Measurements from ENCODE around the gene ZNF532. TPM values are rescaled to one million over a fixed set of nuclear protein-coding genes. Genes with fewer than 3 reads are reported as not detected.

Gene ZNF532
- total RNA-seq, 4 donors from 2014 or later = 41.7 to 73.6 (median 53.3) TPM

DNA sequence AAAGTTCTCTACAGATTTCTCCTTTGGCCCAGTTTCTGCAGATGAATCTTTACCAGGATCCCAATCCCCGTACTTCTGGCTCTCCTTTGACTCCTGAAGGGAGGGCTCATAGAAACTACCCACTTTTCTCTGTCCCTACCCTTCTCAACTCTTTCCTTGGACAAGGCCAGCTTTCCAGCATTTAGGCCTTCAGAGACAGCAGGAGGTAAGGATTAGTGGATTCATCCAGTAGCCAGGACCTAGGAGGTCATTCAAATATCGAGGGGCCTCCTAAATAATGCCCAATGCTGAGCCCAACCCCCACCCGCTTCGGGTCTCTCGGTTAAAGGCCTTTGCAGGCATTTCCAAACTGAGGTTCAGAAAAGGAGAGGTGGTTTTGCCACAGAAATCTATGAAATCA, 4.8 kb upstream of the ZNF532 start:
- no peak for TF ChIP-seq CTCF (IDR thresholded peaks at IDR 0.05)
- ATAC-seq (ENCODE audit: low FRiP score) (no peak), DNase-seq (ENCODE audit: low spot score) (no peak)

DNA sequence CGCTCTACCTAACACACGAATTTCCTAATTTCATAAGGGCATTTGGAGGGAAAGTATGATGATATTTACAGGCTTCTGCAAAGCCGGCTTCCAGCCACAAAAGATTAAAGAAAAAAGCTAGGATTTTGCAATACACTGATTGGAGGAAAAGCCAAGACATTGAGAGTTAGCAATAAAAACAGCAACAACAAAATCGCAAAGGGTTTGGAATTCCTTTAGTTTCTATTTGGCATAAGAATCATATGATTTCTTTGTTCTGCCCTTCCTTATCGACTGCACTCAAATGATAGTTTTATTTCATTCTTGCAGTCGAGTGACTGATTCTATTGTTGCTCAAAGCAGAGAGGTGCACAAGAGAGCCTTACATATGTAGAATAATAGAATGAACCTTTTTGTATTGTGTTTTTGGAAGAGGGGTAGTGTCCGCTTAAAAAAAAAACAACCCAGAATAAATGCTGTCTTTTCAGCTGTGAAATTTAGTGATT, 3.9 kb upstream of the ZNF532 start:
- TF ChIP-seq CTCF (IDR thresholded peaks at IDR 0.05) = no peak
- DNase-seq (ENCODE audit: low spot score) (no peak), ATAC-seq (ENCODE audit: low FRiP score) (no peak)

DNA sequence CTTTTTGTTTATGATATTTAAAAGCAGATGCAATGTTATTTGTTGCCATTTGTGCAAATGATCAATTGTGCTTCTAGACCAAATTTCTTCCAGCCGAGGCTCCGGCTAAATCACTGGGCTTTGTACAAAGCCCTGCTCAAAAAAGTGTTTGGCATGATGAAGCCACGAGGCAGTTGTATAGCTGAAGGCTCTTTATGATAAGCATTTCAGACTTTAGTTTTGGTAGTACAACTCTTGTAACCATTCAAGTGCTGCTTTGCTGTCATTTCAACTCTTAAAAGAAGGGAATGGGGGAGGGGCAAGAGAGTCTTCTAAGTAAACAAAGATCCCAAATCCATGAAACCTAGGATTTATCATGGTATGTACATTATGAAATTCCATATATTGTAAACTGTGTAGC, 3.3 kb upstream of the ZNF532 start:
- DNase-seq (ENCODE audit: low spot score) (no peak), ATAC-seq (ENCODE audit: low FRiP score) (no peak)
- TF ChIP-seq CTCF (IDR thresholded peaks at IDR 0.05) = no peak

GRCh38 chr18:58861861-58862301, 2.8 kb upstream of the ZNF532 start:
- ATAC-seq (ENCODE audit: low FRiP score) = no peak

DNA sequence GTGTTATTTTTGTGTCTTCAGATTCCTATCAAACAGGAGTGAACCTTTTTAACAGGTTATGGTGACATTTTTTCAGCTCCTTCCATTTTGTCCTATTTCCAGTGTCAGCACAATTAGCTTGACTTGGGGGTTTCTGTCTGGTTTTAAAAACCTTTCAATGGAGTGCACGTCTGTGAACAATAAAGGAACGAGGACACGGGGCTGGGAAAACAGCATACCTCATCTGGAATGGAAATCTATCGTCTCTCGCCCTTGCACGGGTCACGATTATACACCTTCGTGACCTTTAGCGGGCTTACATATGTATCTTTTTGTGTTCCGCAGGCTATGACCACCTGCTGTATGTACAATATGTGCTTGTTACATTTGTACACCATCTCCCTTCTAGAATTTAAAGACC, 2.3 kb upstream of the ZNF532 start:
- no peak for TF ChIP-seq CTCF (IDR thresholded peaks at IDR 0.05)
- DNase-seq (ENCODE audit: low spot score) (no peak), ATAC-seq (ENCODE audit: low FRiP score) (no peak)

More at GRCh38 chr18:58861861-58862301, 2.8 kb upstream of the ZNF532 start:
- no peak for DNase-seq (ENCODE audit: low spot score)
- TF ChIP-seq CTCF (IDR thresholded peaks at IDR 0.05) = no peak

DNA sequence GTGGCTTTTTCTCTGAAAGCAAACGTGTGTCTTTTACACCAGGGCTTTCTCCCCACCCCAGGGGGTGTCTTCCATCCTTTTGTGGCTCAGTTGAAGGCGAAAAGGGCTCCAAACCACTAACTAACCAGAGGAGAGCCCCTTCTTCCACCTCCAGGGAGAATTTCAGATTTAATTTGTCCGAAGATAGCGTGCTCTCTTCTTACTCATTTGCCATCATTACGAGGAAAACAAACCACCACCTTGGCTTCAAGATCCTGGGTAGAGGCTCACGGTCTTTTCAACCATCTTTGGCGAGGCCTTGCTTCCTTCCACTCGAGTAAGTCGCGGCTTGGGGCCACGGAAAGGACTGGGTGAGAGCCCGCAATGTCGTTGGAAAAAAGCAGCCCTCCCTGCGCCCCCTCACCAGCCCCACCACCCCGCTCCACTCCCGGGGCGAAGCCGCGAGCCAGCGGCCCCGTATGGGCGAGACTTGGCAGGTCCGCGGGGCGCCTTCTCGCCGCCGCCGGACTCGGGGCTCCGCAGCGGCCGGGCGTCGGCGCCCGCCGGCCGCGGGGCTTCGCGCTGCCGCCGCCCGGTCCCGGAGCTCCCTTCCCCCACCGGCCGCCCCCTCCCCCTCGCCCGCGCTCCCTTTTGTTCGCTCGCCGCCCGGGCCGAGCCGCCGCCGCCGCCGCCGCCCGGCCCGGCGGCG, 1.7 kb upstream of the ZNF532 start:
- TF ChIP-seq CTCF (IDR thresholded peaks at IDR 0.05) = no peak
- ATAC-seq (ENCODE audit: low FRiP score) (peak; percentile 3), DNase-seq (ENCODE audit: low spot score) (no peak)

DNA sequence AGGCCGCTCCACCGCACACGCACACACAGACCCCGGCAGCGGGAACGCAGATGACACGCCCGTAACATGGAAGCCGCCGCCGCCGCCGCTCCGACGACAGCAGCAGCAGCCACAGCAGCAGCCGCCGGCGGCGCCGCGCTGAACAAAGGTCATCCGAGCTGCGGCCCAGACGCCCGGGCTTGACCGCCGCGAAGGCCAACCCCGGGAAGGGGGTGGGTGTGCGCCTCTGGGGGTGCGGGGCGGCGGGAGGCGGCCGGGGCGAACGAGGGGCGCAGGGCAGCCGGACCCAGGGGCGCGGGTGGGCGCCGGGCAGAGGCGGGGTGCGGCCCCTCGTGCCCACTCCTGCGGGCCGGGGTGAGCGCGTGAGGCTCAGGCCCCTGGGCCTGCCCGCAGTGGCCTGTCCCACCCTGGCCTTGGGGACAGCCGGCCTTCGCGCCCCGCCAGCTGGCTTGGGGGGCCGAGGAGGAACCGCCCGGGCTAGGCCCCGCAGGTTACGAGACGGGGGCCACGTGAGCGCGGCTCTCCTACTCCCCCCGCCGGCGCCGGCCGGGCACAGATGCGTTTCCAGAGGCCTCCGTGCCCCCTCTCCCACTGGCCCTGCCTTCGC, 1.0 kb upstream of the ZNF532 start:
- ATAC-seq (ENCODE audit: low FRiP score) = peak; percentile 49
- no peak for DNase-seq (ENCODE audit: low spot score)
- TF ChIP-seq CTCF (IDR thresholded peaks at IDR 0.05) = no peak

Data from omental fat pad (tissue), 4 donors.